HepG2 (cell line): Measurements from ENCODE around the gene SMARCE1. TPM values are rescaled to one million over a fixed set of nuclear protein-coding genes. Genes with fewer than 3 reads are reported as not detected.

Experiments used
- BRCA1 ChIP-seq: sonication (generic); formaldehyde crosslinking; IDR thresholded peaks from 2 replicates; pipeline ENCODE4 v1.4.0; 2020; ENCODE audit warnings: missing genetic modification reagents
- CEBPB ChIP-seq: IDR thresholded peaks from 2 replicates; pipeline ENCODE4 v1.6.1; 2011; ENCODE audit warnings: low read depth, low read length, improper control_type of control experiment, borderline replicate concordance
- ETV5 ChIP-seq: IDR thresholded peaks from 2 replicates; pipeline ENCODE4 v1.6.1; 2018; ENCODE audit warnings: missing biosample characterization, missing genetic modification reagents, inconsistent platforms, borderline replicate concordance
- GTF2F1 ChIP-seq: fragments of 150-350 bp; IDR thresholded peaks from 2 replicates; pipeline ENCODE4 v1.6.1; 2014; ENCODE audit warnings: low read length
- MNT ChIP-seq: fragments of 450-650 bp; IDR thresholded peaks from 2 replicates; pipeline ENCODE4 v1.6.1; 2016
- MTF1 ChIP-seq: sonication (generic); formaldehyde crosslinking; IDR thresholded peaks from 2 replicates; pipeline ENCODE4 v1.5.0; 2020; ENCODE audit warnings: missing genetic modification reagents
- NCOA1 ChIP-seq: sonication (generic); formaldehyde crosslinking; IDR thresholded peaks from 2 replicates; pipeline ENCODE4 v1.9.0; 2021; ENCODE audit warnings: missing genetic modification reagents
- NFE2L2 ChIP-seq: fragments of 150-350 bp; IDR thresholded peaks from 2 replicates; pipeline ENCODE4 v1.6.1; 2014; ENCODE audit warnings: low read length
- NR2F6 ChIP-seq, 2 experiments: IDR thresholded peaks; 2 replicates each; pipeline ENCODE4 v1.6.1; 2016; ENCODE audit warnings: antibody characterized with exemption in 1 of 2, mild to moderate bottlenecking in 1 of 2
- SKIL ChIP-seq: sonication (generic); formaldehyde crosslinking; IDR thresholded peaks from 2 replicates; pipeline ENCODE4 v1.8.0; 2022; ENCODE audit warnings: missing genetic modification reagents, mild to moderate bottlenecking, moderate library complexity, borderline replicate concordance
- SNAPC4 ChIP-seq: sonication (generic); formaldehyde crosslinking; IDR thresholded peaks from 2 replicates; pipeline ENCODE4 v1.4.0; 2020; ENCODE audit warnings: mild to moderate bottlenecking, missing genetic modification reagents
- ZBTB39 ChIP-seq: sonication (generic); formaldehyde crosslinking; IDR thresholded peaks from 2 replicates; pipeline ENCODE4 v1.5.0; 2020; ENCODE audit warnings: missing genetic modification reagents
- ZNF235 ChIP-seq: sonication (generic); formaldehyde crosslinking; IDR thresholded peaks from 2 replicates; pipeline ENCODE4 v1.8.1; 2023; ENCODE audit warnings: mild to moderate bottlenecking, missing genetic modification reagents, borderline replicate concordance
- ZNF468 ChIP-seq: sonication (generic); formaldehyde crosslinking; IDR thresholded peaks from 2 replicates; pipeline ENCODE4 v1.8.0; 2022; ENCODE audit warnings: mild to moderate bottlenecking, moderate library complexity, missing genetic modification reagents
- ZNF501 ChIP-seq: sonication (generic); formaldehyde crosslinking; IDR thresholded peaks from 2 replicates; pipeline ENCODE4 v1.5.1; 2020; ENCODE audit warnings: mild to moderate bottlenecking, moderate library complexity, missing genetic modification reagents
- ZNF605 ChIP-seq: sonication (generic); formaldehyde crosslinking; IDR thresholded peaks from 2 replicates; pipeline ENCODE4 v1.8.0; 2022; ENCODE audit warnings: mild to moderate bottlenecking, missing genetic modification reagents
- ZNF775 ChIP-seq: sonication (generic); formaldehyde crosslinking; IDR thresholded peaks from 2 replicates; pipeline ENCODE4 v1.4.0; 2020; ENCODE audit warnings: missing genetic modification reagents, mild to moderate bottlenecking, moderate library complexity, borderline replicate concordance
- ZSCAN20 ChIP-seq: sonication (generic); formaldehyde crosslinking; IDR thresholded peaks from 2 replicates; pipeline ENCODE4 v1.4.0; 2020; ENCODE audit warnings: missing genetic modification reagents, mild to moderate bottlenecking, borderline replicate concordance
- polyA plus RNA-seq, 8 experiments: library from polyadenylated mRNA; depleted of rRNA in 3 of 8; stranded (reverse) in 7 of 8; unstranded in 1 of 8; fragments of >200 nt; fragmentation: Illumina TruSeq in 4 of 8; extraction: Trizol in 4 of 8; gene quantifications; 2 replicates each; pipeline versions ENCODE4 v1.2.1 to v1.2.3, GENCODE V29; 2011 to 2016; ENCODE audit warnings: low read depth in 4 of 8, missing spikeins in 1 of 8, mixed read lengths in 1 of 8; ENCODE audit not compliant: insufficient read depth in 1 of 8
- total RNA-seq, 5 experiments: library from RNA; depleted of rRNA; stranded (reverse); fragments of >200 nt; fragmentation: Illumina TruSeq; extraction: Trizol; gene quantifications; 2 replicates each; pipeline ENCODE4 v1.2.3, GENCODE V29; 2016; ENCODE audit warnings: low read depth in 1 of 5

The SMARCE1 gene
- total and polyA plus RNA-seq, 2 of the 13 experiments (the other 11 are each of a cell fraction or from before 2014, with no cell fraction given), result 43.5 to 127 TPM

- TF ChIP-seq SKIL, result no peak
- no peak for TF ChIP-seq ZNF775 (CRISPR knock-in tag)
- no peak for TF ChIP-seq NR2F6 (IDR thresholded peaks at IDR 0.05)
- TF ChIP-seq NR2F6 (CRISPR knock-in tag; IDR thresholded peaks at IDR 0.05), result 0 out of 2 replicates have a peak, but pooled peaks have one; percentile 7
- peak; percentile 20; the same call in 1 of the 2 replicates for TF ChIP-seq MTF1 (CRISPR knock-in tag)
- TF ChIP-seq ZBTB39 (CRISPR knock-in tag), result peak; percentile 23; the same call in 1 of the 2 replicates
- TF ChIP-seq ZSCAN20, result peak; percentile 77
- TF ChIP-seq ZNF501 (CRISPR knock-in tag), result peak; percentile 76; the same call in 1 of the 2 replicates
- peak; percentile 51 for TF ChIP-seq ETV5 (CRISPR knock-in tag)
- no peak for TF ChIP-seq NFE2L2
- TF ChIP-seq ZNF468 (CRISPR knock-in tag), result no peak
- TF ChIP-seq BRCA1 (CRISPR knock-in tag), result peak; percentile 20; the same call in 1 of the 2 replicates
- peak; percentile 78 for TF ChIP-seq ZNF235 (CRISPR knock-in tag)
- TF ChIP-seq GTF2F1, result no peak
- 0 out of 2 replicates have a peak, but pooled peaks have one; percentile 4 for TF ChIP-seq MNT
- peak; percentile 90 for TF ChIP-seq ZNF605 (CRISPR knock-in tag)
- peak; percentile 64; the same call in 1 of the 2 replicates for TF ChIP-seq SNAPC4
- TF ChIP-seq NCOA1 (CRISPR knock-in tag), result no peak
- TF ChIP-seq CEBPB, result no peak
Measured at GRCh38 chr17:40647624-40648383, at the start of gene SMARCE1 (continued).
